SK-N-SH treated with all-trans-retinoic acid at 6 μM for 48 hours (cell line): ENCODE results near the gene SKA2.

Experiments
- ATAC-seq: fragments of 200-7000 bp; cut with Tn5 transposase; 3 replicates; pipeline ENCODE4 v1.9.1; 2020; ENCODE audit warnings: mild to moderate bottlenecking, moderate library complexity
- ARNTL ChIP-seq: fragments of 450-650 bp; formaldehyde crosslinking; IDR thresholded peaks from 2 replicates; pipeline ENCODE4 v1.5.0; 2020; ENCODE audit warnings: low read depth, mild to moderate bottlenecking, moderate library complexity, borderline replicate concordance
- BACH2 ChIP-seq: fragments of 250-450 bp; sonication (Bioruptor Pico); IDR thresholded peaks from 2 replicates; pipeline ENCODE4 v1.9.0; 2021; ENCODE audit warnings: mild to moderate bottlenecking, borderline replicate concordance
- CSDC2 ChIP-seq: fragments of 250-450 bp; sonication (Bioruptor Pico); IDR thresholded peaks from 2 replicates; pipeline ENCODE4 v1.5.0; 2020; ENCODE audit warnings: mild to moderate bottlenecking, moderate library complexity
- ESRRG ChIP-seq: fragments of 250-450 bp; sonication (Bioruptor Pico); IDR thresholded peaks from 2 replicates; pipeline ENCODE4 v1.6.1; 2021; ENCODE audit warnings: mild to moderate bottlenecking
- GLIS3 ChIP-seq: fragments of 250-450 bp; sonication (Bioruptor Pico); IDR thresholded peaks from 2 replicates; pipeline ENCODE4 v1.5.0; 2020; ENCODE audit warnings: mild to moderate bottlenecking, moderate library complexity
- ISL1 ChIP-seq: fragments of 250-450 bp; sonication (Bioruptor Pico); IDR thresholded peaks from 2 replicates; pipeline ENCODE4 v2.1.2; 2022; ENCODE audit warnings: mild to moderate bottlenecking, moderate library complexity
- OSR1 ChIP-seq: fragments of 250-450 bp; sonication (Bioruptor Pico); IDR thresholded peaks from 2 replicates; pipeline ENCODE4 v1.8.0; 2022; ENCODE audit warnings: moderate library complexity, mild to moderate bottlenecking, inconsistent platforms
- PPARA ChIP-seq: fragments of 250-450 bp; sonication (Bioruptor Pico); IDR thresholded peaks from 2 replicates; pipeline ENCODE4 v1.5.0; 2020; ENCODE audit warnings: mild to moderate bottlenecking, borderline replicate concordance
- RARB ChIP-seq: fragments of 250-450 bp; sonication (Bioruptor Pico); IDR thresholded peaks from 2 replicates; pipeline ENCODE4 v1.8.0; 2021; ENCODE audit warnings: mild to moderate bottlenecking, moderate library complexity
- SNAI2 ChIP-seq: fragments of 250-450 bp; sonication (Bioruptor Pico); IDR thresholded peaks from 2 replicates; pipeline ENCODE4 v1.5.0; 2020; ENCODE audit warnings: mild to moderate bottlenecking, moderate library complexity
- TCF4 ChIP-seq: fragments of 250-450 bp; sonication (Bioruptor Pico); IDR thresholded peaks from 2 replicates; pipeline ENCODE4 v1.8.0; 2021; ENCODE audit warnings: mild to moderate bottlenecking, moderate library complexity, borderline replicate concordance
- TOX ChIP-seq: fragments of 250-450 bp; sonication (Bioruptor Pico); IDR thresholded peaks from 2 replicates; pipeline ENCODE4 v1.8.0; 2021; ENCODE audit warnings: mild to moderate bottlenecking, moderate library complexity, borderline replicate concordance
- ZC3H10 ChIP-seq: fragments of 250-450 bp; sonication (Bioruptor Pico); IDR thresholded peaks from 2 replicates; pipeline ENCODE4 v1.5.1; 2021; ENCODE audit warnings: mild to moderate bottlenecking, moderate library complexity
- ZFP3 ChIP-seq: fragments of 250-450 bp; sonication (Bioruptor Pico); IDR thresholded peaks from 2 replicates; pipeline ENCODE4 v1.5.0; 2020; ENCODE audit warnings: mild to moderate bottlenecking, moderate library complexity
- ZFP30 ChIP-seq: fragments of 450-650 bp; formaldehyde crosslinking; IDR thresholded peaks from 2 replicates; pipeline ENCODE4 v1.5.0; 2022; ENCODE audit warnings: mild to moderate bottlenecking, moderate library complexity
- ZNF565 ChIP-seq: fragments of 450-650 bp; formaldehyde crosslinking; conservative IDR thresholded peaks from 2 replicates; pipeline ENCODE4 v1.5.0; 2020; ENCODE audit warnings: low read depth, mild to moderate bottlenecking, moderate library complexity
- ZNF70 ChIP-seq: fragments of 450-650 bp; formaldehyde crosslinking; IDR thresholded peaks from 2 replicates; pipeline ENCODE4 v1.5.0; 2020; ENCODE audit warnings: mild to moderate bottlenecking, moderate library complexity
- ZNF8 ChIP-seq: fragments of 450-650 bp; formaldehyde crosslinking; IDR thresholded peaks from 2 replicates; pipeline ENCODE4 v1.5.0; 2020; ENCODE audit warnings: mild to moderate bottlenecking, moderate library complexity
- TF ChIP-seq, protein P1 (sequence below): fragments of 250-450 bp; sonication (Bioruptor Pico); IDR thresholded peaks from 2 replicates; pipeline ENCODE4 v1.5.1; 2020; ENCODE audit warnings: low read depth, mild to moderate bottlenecking, moderate library complexity
- TF ChIP-seq, protein P2 (sequence below): fragments of 250-450 bp; sonication (Bioruptor Pico); IDR thresholded peaks from 2 replicates; pipeline ENCODE4 v1.5.0; 2020; ENCODE audit warnings: mild to moderate bottlenecking, moderate library complexity
- TF ChIP-seq, protein P3 (sequence below): fragments of 250-450 bp; sonication (Bioruptor Pico); IDR thresholded peaks from 2 replicates; pipeline ENCODE4 v1.8.0; 2021; ENCODE audit warnings: low read depth, mild to moderate bottlenecking, moderate library complexity, borderline replicate concordance
- TF ChIP-seq, protein P4 (sequence below): fragments of 250-450 bp; sonication (Bioruptor Pico); IDR thresholded peaks from 2 replicates; pipeline ENCODE4 v1.8.0; 2020; ENCODE audit warnings: mild to moderate bottlenecking, moderate library complexity, borderline replicate concordance
- TF ChIP-seq, protein P5 (sequence below): fragments of 250-450 bp; sonication (Bioruptor Pico); IDR thresholded peaks from 2 replicates; pipeline ENCODE4 v1.5.1; 2021; ENCODE audit warnings: mild to moderate bottlenecking, moderate library complexity

The SKA2 gene

DNA sequence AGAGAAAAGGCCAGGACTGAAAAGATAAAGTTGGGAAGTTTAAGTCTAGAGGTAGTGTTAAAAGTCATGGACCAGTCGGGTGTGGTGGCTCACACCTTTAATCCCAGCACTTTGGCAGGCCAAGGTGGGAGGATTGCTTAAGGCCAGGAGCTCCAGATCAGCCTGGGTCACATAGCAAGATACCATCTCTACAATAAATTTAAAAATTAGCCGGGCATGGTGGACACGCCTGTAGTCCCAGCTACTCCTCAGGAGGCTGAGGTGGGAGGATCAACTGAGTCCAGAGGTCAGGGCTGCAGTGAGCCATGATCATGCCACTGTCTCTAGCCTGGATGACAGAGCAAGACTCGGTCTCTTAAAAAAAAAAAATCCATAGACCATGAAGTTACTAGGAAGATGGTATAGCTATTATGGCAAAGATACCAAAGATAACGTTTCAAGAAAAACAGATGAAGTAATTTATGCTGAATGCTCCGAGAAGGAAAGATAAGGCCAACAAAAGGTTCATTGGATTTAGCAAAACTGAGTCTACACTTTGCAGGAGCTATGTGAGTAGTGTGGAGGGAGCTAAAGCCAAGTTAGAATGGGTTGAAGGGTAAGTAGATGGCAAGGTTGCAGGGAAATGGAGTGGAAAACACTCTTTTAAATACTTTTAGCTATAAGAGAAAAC is 60.0 kb downstream of the SKA2 start:
- no peak for ATAC-seq
- TF ChIP-seq, protein P1, sequence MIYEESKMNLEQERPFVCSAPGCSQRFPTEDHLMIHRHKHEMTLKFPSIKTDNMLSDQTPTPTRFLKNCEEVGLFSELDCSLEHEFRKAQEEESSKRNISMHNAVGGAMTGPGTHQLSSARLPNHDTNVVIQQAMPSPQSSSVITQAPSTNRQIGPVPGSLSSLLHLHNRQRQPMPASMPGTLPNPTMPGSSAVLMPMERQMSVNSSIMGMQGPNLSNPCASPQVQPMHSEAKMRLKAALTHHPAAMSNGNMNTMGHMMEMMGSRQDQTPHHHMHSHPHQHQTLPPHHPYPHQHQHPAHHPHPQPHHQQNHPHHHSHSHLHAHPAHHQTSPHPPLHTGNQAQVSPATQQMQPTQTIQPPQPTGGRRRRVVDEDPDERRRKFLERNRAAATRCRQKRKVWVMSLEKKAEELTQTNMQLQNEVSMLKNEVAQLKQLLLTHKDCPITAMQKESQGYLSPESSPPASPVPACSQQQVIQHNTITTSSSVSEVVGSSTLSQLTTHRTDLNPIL (CRISPR knock-in tag) = no peak
- TF ChIP-seq CSDC2 (CRISPR knock-in tag) (0 out of 2 replicates have a peak, but pooled peaks have one; percentile 34), ESRRG (CRISPR knock-in tag) (no peak), ZNF8 (CRISPR knock-in tag) (no peak), ARNTL (no peak), GLIS3 (CRISPR knock-in tag) (0 out of 2 replicates have a peak, but pooled peaks have one; percentile 8), ZFP3 (0 out of 2 replicates have a peak, but pooled peaks have one; percentile 27)
- TF ChIP-seq, protein P2, sequence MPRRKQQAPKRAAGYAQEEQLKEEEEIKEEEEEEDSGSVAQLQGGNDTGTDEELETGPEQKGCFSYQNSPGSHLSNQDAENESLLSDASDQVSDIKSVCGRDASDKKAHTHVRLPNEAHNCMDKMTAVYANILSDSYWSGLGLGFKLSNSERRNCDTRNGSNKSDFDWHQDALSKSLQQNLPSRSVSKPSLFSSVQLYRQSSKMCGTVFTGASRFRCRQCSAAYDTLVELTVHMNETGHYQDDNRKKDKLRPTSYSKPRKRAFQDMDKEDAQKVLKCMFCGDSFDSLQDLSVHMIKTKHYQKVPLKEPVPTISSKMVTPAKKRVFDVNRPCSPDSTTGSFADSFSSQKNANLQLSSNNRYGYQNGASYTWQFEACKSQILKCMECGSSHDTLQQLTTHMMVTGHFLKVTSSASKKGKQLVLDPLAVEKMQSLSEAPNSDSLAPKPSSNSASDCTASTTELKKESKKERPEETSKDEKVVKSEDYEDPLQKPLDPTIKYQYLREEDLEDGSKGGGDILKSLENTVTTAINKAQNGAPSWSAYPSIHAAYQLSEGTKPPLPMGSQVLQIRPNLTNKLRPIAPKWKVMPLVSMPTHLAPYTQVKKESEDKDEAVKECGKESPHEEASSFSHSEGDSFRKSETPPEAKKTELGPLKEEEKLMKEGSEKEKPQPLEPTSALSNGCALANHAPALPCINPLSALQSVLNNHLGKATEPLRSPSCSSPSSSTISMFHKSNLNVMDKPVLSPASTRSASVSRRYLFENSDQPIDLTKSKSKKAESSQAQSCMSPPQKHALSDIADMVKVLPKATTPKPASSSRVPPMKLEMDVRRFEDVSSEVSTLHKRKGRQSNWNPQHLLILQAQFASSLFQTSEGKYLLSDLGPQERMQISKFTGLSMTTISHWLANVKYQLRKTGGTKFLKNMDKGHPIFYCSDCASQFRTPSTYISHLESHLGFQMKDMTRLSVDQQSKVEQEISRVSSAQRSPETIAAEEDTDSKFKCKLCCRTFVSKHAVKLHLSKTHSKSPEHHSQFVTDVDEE = no peak

DNA sequence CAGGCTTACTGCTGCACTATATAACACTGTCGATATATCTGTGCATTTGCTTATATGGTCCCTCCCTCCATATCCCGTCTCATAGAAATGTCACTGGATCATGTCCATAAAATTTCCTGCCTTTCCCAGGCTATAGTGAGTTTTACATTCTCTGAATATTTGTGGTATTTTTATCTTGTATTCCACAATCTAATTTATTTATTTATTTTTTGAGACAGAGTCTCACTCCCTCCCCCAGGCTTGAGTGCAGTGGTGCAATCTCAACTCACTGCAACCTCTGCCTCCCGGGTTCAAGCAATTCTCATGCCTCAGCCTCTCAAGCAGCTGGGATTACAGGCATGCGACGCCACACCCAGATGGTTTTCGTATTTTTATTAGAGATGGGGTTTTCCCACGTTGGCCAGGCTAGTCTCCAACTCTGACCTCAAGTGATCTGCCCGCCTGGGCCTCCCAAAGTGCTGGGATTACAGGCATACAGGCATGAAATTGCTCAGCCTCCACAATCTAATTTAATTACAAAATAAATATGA is 61.2 kb downstream of the SKA2 start:
- TF ChIP-seq, protein P3, sequence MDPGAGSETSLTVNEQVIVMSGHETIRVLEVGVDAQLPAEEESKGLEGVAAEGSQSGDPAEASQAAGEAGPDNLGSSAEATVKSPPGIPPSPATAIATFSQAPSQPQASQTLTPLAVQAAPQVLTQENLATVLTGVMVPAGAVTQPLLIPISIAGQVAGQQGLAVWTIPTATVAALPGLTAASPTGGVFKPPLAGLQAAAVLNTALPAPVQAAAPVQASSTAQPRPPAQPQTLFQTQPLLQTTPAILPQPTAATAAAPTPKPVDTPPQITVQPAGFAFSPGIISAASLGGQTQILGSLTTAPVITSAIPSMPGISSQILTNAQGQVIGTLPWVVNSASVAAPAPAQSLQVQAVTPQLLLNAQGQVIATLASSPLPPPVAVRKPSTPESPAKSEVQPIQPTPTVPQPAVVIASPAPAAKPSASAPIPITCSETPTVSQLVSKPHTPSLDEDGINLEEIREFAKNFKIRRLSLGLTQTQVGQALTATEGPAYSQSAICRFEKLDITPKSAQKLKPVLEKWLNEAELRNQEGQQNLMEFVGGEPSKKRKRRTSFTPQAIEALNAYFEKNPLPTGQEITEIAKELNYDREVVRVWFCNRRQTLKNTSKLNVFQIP (CRISPR knock-in tag) = no peak
- TF ChIP-seq ARNTL = no peak
- TF ChIP-seq, protein P2 = no peak
- no peak for TF ChIP-seq BACH2 (CRISPR knock-in tag)
- TF ChIP-seq ZFP3 = no peak; the same call in 1 of the 2 replicates
- no peak for TF ChIP-seq OSR1 (CRISPR knock-in tag)
- TF ChIP-seq ESRRG (CRISPR knock-in tag) = no peak
- TF ChIP-seq, protein P4, sequence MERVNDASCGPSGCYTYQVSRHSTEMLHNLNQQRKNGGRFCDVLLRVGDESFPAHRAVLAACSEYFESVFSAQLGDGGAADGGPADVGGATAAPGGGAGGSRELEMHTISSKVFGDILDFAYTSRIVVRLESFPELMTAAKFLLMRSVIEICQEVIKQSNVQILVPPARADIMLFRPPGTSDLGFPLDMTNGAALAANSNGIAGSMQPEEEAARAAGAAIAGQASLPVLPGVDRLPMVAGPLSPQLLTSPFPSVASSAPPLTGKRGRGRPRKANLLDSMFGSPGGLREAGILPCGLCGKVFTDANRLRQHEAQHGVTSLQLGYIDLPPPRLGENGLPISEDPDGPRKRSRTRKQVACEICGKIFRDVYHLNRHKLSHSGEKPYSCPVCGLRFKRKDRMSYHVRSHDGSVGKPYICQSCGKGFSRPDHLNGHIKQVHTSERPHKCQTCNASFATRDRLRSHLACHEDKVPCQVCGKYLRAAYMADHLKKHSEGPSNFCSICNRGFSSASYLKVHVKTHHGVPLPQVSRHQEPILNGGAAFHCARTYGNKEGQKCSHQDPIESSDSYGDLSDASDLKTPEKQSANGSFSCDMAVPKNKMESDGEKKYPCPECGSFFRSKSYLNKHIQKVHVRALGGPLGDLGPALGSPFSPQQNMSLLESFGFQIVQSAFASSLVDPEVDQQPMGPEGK (CRISPR knock-in tag) = peak; percentile 89; the same call in 1 of the 2 replicates
- no peak; the same call in 1 of the 2 replicates for TF ChIP-seq ZNF565 (CRISPR knock-in tag)
- TF ChIP-seq PPARA (CRISPR knock-in tag) = no peak
- no peak for TF ChIP-seq RARB (CRISPR knock-in tag)
- no peak for TF ChIP-seq TOX (CRISPR knock-in tag)
- 0 out of 2 replicates have a peak, but pooled peaks have one; percentile 20 for TF ChIP-seq ZC3H10 (CRISPR knock-in tag)
- no peak for TF ChIP-seq ZFP30 (CRISPR knock-in tag)
- TF ChIP-seq, protein P5, sequence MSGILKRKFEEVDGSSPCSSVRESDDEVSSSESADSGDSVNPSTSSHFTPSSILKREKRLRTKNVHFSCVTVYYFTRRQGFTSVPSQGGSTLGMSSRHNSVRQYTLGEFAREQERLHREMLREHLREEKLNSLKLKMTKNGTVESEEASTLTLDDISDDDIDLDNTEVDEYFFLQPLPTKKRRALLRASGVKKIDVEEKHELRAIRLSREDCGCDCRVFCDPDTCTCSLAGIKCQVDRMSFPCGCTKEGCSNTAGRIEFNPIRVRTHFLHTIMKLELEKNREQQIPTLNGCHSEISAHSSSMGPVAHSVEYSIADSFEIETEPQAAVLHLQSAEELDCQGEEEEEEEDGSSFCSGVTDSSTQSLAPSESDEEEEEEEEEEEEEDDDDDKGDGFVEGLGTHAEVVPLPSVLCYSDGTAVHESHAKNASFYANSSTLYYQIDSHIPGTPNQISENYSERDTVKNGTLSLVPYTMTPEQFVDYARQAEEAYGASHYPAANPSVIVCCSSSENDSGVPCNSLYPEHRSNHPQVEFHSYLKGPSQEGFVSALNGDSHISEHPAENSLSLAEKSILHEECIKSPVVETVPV = no peak
- peak; percentile 51; the same call in 1 of the 2 replicates for TF ChIP-seq ZNF70 (CRISPR knock-in tag)
- TF ChIP-seq ZNF8 (CRISPR knock-in tag) = 0 out of 2 replicates have a peak, but pooled peaks have one; percentile 5
- no peak; the same call in 1 of the 2 replicates for TF ChIP-seq TCF4 (CRISPR knock-in tag)
- no peak for TF ChIP-seq GLIS3 (CRISPR knock-in tag)
- TF ChIP-seq CSDC2 (CRISPR knock-in tag) = peak; percentile 14; the same call in 1 of the 2 replicates
- TF ChIP-seq, protein P1 (CRISPR knock-in tag) = no peak
- TF ChIP-seq SNAI2 (CRISPR knock-in tag) = no peak
- peak; percentile 83 for TF ChIP-seq ISL1 (CRISPR knock-in tag)
- peak; percentile 93 for ATAC-seq
